Activated T-helper 17 cell treated with anti-CD3 and anti-CD28 coated beads, Interleukin-2, amount 50 U/mL, for 72 hours (primary cell): ENCODE measurements around the gene VPS45. TPM values are rescaled to one million over a fixed set of nuclear protein-coding genes. Genes with fewer than 3 reads are reported as not detected.
A peak's percentile ranks its signal among the peaks of the same experiment; 100 is the strongest.
"Not testable (repeated sequence)": the region's sequence is repeated elsewhere in the genome, so short reads cannot be mapped to it uniquely, and the experiment has no call there.

Experiments used
- ATAC-seq: fragments of 150-1000 bp; cut with Tn5 transposase; replicated peaks from 2 replicates; pipeline ENCODE4 v1.10.0; 2021; ENCODE audit warnings: mild to moderate bottlenecking, moderate library complexity
- H3K27ac Mint-ChIP-seq: one replicate; pipeline ENCODE4 v1.8.0; 2022; ENCODE audit warnings: mixed read lengths
- H3K27me3 Mint-ChIP-seq: one replicate; pipeline ENCODE4 v1.8.0; 2022; ENCODE audit warnings: mixed read lengths
- H3K36me3 Mint-ChIP-seq: one replicate; pipeline ENCODE4 v1.8.0; 2022; ENCODE audit warnings: low read depth, mild to moderate bottlenecking, mixed read lengths
- H3K4me1 Mint-ChIP-seq: one replicate; pipeline ENCODE4 v1.8.0; 2022; ENCODE audit warnings: mixed read lengths
- H3K4me3 Mint-ChIP-seq: one replicate; pipeline ENCODE4 v1.8.0; 2022; ENCODE audit warnings: mild to moderate bottlenecking, mixed read lengths
- H3K9me3 Mint-ChIP-seq: one replicate; pipeline ENCODE4 v1.8.0; 2022; ENCODE audit warnings: mixed read lengths
- total RNA-seq, 2 donors: library from RNA; stranded (reverse); gene quantifications; one replicate each; pipeline ENCODE4 v1.2.3, GENCODE V29; 2022

Gene VPS45
- total RNA-seq, 2 donors from 2014 or later = 24.7 to 26.9 TPM

- no peaks in the 10 kb centered on the region for H3K9me3 Mint-ChIP-seq
- H3K27ac Mint-ChIP-seq = no peak overlapping the region
- peaks cover under 1% of the 10 kb centered on the region for H3K36me3 Mint-ChIP-seq
- H3K27me3 Mint-ChIP-seq = no peaks in the 10 kb centered on the region
- H3K4me3 Mint-ChIP-seq = no peak overlapping the region
- H3K4me1 Mint-ChIP-seq = peaks cover 18% of the 10 kb centered on the region
- peak; percentile 63 for ATAC-seq
These were observed 98.3 kb downstream of the VPS45 start for GRCh38 chr1:150165622-150166612.

- Mint-ChIP-seq H3K9me3 (no peaks in the 10 kb centered on the region), H3K27me3 (no peaks in the 10 kb centered on the region), H3K27ac (no peak overlapping the region), H3K4me3 (no peak overlapping the region), H3K4me1 (peaks cover 4% of the 10 kb centered on the region), H3K36me3 (no peaks in the 10 kb centered on the region)
- peak; percentile 80 for ATAC-seq
These were observed 101.5 kb downstream of the VPS45 start for GRCh38 chr1:150168960-150169601.

- no peaks in the 10 kb centered on the region for H3K27me3 Mint-ChIP-seq
- no peak overlapping the region for H3K4me3 Mint-ChIP-seq
- no peaks in the 10 kb centered on the region for H3K36me3 Mint-ChIP-seq
- H3K4me1 Mint-ChIP-seq = no peaks in the 10 kb centered on the region
- ATAC-seq = no peak
- no peaks in the 10 kb centered on the region for H3K9me3 Mint-ChIP-seq
- no peak overlapping the region for H3K27ac Mint-ChIP-seq
These were observed 104.2 kb downstream of the VPS45 start for GRCh38 chr1:150171801-150172200.

GRCh38 chr1:150173141-150173585 is 105.6 kb downstream of the VPS45 start:
- Mint-ChIP-seq H3K27ac (no peak overlapping the region), H3K36me3 (no peaks in the 10 kb centered on the region), H3K27me3 (no peaks in the 10 kb centered on the region), H3K4me3 (no peak overlapping the region), H3K9me3 (no peaks in the 10 kb centered on the region), H3K4me1 (no peaks in the 10 kb centered on the region)
- no peak for ATAC-seq

DNA sequence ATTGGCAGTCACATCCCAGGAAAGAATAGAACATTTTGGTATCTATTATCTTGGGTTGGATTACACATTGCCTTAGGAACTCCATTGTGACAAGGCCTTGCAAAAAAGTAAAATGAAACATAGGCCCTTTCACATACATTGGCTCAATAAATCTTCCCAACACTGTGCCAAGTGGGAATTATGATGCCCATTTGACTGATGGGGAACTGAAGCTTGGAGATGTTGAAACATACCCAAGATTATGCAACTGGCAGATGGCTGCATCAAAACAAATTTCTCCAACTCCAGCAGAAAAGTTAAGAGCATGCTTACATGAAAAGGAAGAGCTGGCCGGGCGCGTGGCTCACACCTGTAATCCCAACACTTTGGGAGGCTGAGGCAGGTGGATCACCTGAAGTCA is 109.0 kb downstream of the VPS45 start:
- Mint-ChIP-seq H3K27me3 (no peaks in the 10 kb centered on the region), H3K9me3 (no peaks in the 10 kb centered on the region), H3K4me3 (no peak overlapping the region), H3K36me3 (no peaks in the 10 kb centered on the region), H3K27ac (no peak overlapping the region), H3K4me1 (no peaks in the 10 kb centered on the region)
- no peak for ATAC-seq

GRCh38 chr1:150178548-150178947 is 111.0 kb downstream of the VPS45 start:
- ATAC-seq = no peak
- Mint-ChIP-seq H3K27me3 (no peaks in the 10 kb centered on the region), H3K27ac (no peak overlapping the region), H3K9me3 (no peaks in the 10 kb centered on the region), H3K4me3 (no peak overlapping the region), H3K4me1 (no peaks in the 10 kb centered on the region), H3K36me3 (no peaks in the 10 kb centered on the region)

- no peaks in the 10 kb centered on the region for H3K36me3 Mint-ChIP-seq
- H3K27ac Mint-ChIP-seq = no peak overlapping the region
- H3K4me3 Mint-ChIP-seq = no peak overlapping the region
- no peaks in the 10 kb centered on the region for H3K27me3 Mint-ChIP-seq
- no peaks in the 10 kb centered on the region for H3K9me3 Mint-ChIP-seq
- no peak for ATAC-seq
- no peaks in the 10 kb centered on the region for H3K4me1 Mint-ChIP-seq
These were observed 112.3 kb downstream of the VPS45 start for GRCh38 chr1:150179867-150180266.

GRCh38 chr1:150180474-150180873 is 112.9 kb downstream of the VPS45 start:
- Mint-ChIP-seq H3K27ac (no peak overlapping the region), H3K36me3 (no peaks in the 10 kb centered on the region), H3K4me1 (no peaks in the 10 kb centered on the region), H3K4me3 (no peak overlapping the region), H3K9me3 (no peaks in the 10 kb centered on the region), H3K27me3 (no peaks in the 10 kb centered on the region)
- no peak for ATAC-seq

GRCh38 chr1:150182247-150182646 is 114.7 kb downstream of the VPS45 start:
- ATAC-seq = no peak
- no peaks in the 10 kb centered on the region for H3K9me3 Mint-ChIP-seq

DNA sequence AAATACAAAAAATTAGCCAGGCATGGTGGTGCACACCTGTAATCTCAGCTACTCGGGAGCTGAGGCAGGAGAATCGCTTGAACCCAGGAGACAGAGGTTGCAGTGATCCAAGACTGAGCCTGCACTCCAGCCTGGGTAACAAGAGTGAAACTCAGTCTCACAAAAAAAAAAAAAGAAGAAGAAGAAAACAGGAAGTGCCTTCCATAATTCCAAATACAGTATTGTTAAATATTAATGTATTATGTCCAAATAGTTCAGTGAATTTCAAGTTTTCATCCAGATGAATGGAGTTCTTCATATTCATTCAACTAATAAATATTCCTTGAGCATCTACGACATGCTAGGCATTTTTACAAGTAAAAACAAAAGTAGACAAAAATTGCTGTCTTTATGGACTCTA is 115.5 kb downstream of the VPS45 start:
- H3K4me1 Mint-ChIP-seq = peaks cover 7% of the 10 kb centered on the region
- ATAC-seq = no peak
- no peaks in the 10 kb centered on the region for H3K9me3 Mint-ChIP-seq
- no peaks in the 10 kb centered on the region for H3K36me3 Mint-ChIP-seq
- H3K27ac Mint-ChIP-seq = no peak overlapping the region
- no peaks in the 10 kb centered on the region for H3K27me3 Mint-ChIP-seq
- H3K4me3 Mint-ChIP-seq = no peak overlapping the region

More at GRCh38 chr1:150182247-150182646, 114.7 kb downstream of the VPS45 start:
- Mint-ChIP-seq H3K4me3 (no peak overlapping the region), H3K4me1 (peaks cover 3% of the 10 kb centered on the region), H3K36me3 (no peaks in the 10 kb centered on the region), H3K27ac (no peak overlapping the region), H3K27me3 (no peaks in the 10 kb centered on the region)

DNA sequence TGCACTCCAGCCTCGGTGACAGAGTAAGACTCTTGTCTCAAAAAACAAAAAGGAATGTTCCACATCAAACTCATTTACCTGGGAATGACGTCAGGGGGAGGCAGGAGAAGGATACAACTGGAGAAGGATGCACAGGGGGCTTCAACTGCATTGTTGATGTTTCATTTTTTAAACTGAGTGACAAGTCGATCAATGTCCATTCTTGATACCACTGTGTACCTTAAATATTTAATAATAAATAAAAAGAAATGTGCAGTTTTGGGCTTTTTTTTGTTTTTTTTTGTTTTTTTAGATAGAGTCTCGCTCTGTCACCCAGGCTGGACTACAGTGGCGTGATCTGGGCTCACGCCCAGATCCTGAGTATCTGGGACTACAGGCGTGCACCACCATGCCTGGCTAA is 117.9 kb downstream of the VPS45 start:
- peaks cover 7% of the 10 kb centered on the region for H3K4me1 Mint-ChIP-seq
- H3K27ac Mint-ChIP-seq = no peak overlapping the region
- no peak overlapping the region for H3K4me3 Mint-ChIP-seq
- H3K27me3 Mint-ChIP-seq = no peaks in the 10 kb centered on the region
- ATAC-seq = no peak
- H3K9me3 Mint-ChIP-seq = no peaks in the 10 kb centered on the region
- no peaks in the 10 kb centered on the region for H3K36me3 Mint-ChIP-seq

GRCh38 chr1:150186438-150186788 is 118.8 kb downstream of the VPS45 start:
- H3K4me3 Mint-ChIP-seq = peak overlapping the region; percentile 64
- H3K27me3 Mint-ChIP-seq, H3K9me3 Mint-ChIP-seq, H3K36me3 Mint-ChIP-seq, H3K4me1 Mint-ChIP-seq, ATAC-seq: not testable (repeated sequence)
- H3K27ac Mint-ChIP-seq = peak overlapping the region; percentile 14

- H3K27ac Mint-ChIP-seq = peak overlapping the region; percentile 14
- peaks cover 7% of the 10 kb centered on the region for H3K4me1 Mint-ChIP-seq
- no peaks in the 10 kb centered on the region for H3K27me3 Mint-ChIP-seq
- H3K9me3 Mint-ChIP-seq = no peaks in the 10 kb centered on the region
- H3K4me3 Mint-ChIP-seq = peak overlapping the region; percentile 64
- ATAC-seq = peak; percentile 82
- H3K36me3 Mint-ChIP-seq = no peaks in the 10 kb centered on the region
These were observed 119.4 kb downstream of the VPS45 start for GRCh38 chr1:150186789-150187559.

DNA sequence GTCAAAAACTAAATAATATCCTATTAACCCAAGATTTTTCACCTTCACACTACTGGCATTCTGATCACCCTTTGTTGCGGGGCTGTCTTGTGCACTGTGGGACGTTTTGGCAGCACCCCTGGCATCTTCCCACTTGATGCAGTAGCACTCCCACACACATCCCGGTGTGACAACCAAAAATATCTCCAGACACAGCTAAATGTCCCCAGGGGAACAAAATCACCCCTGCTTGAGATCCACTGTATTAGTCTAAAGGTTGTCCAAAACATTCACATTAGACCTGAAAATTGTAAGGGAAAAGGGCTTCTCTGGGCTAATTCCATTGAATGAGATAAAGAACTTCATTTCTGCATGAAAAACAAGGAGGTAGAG is 120.0 kb downstream of the VPS45 start:
- Mint-ChIP-seq H3K36me3 (no peaks in the 10 kb centered on the region), H3K9me3 (no peaks in the 10 kb centered on the region), H3K27me3 (no peaks in the 10 kb centered on the region), H3K4me3 (peak overlapping the region; percentile 64), H3K4me1 (peaks cover 7% of the 10 kb centered on the region), H3K27ac (no peak overlapping the region)
- ATAC-seq = peak; percentile 23
